ENCODE data around the gene KRTAP2-1.
"Not testable (repeated sequence)": the region's sequence is repeated elsewhere in the genome, so short reads cannot be mapped to it uniquely, and the experiment has no call there.

The KRTAP2-1 gene, protein sequence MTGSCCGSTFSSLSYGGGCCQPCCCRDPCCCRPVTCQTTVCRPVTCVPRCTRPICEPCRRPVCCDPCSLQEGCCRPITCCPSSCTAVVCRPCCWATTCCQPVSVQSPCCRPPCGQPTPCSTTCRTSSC

GRCh38 chr17:41046735-41047465 lies at the start of gene KRTAP2-1:
KRTAP2-1 (minus strand) TSS chr17:41047316; CDS start chr17:41047267, 49 bp downstream.
- DNase-seq (ENCODE audit: low spot score): not testable (repeated sequence)

DNA sequence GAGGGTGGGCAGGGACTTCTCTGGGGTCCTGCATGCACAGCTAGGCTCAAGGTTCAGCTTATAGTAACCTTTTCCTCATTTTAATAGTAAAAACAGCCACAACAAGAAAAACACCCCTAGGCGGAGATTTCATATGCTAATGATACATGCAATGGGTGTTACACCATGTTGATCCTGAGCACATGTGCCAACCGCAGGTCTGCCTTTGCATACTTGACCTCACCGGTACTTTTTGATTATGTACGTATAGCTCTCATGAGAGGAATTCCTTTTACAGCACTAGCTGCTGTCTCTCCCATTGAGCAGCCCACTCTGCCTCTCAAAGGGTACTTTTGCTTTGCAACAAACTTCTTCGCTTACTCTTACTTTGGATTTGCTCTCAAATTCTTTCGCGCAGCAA lies 48.9 kb upstream of the KRTAP2-1 start:
- no peak for DNase-seq (ENCODE audit: low spot score)

GRCh38 chr17:41088760-41089352 lies 41.7 kb upstream of the KRTAP2-1 start:
- not testable (repeated sequence) for DNase-seq (ENCODE audit: low spot score)

- not testable (repeated sequence) for DNase-seq (ENCODE audit: low spot score)
These were observed 37.2 kb upstream of the KRTAP2-1 start, which contains the start of gene KRTAP4-7 for GRCh38 chr17:41084100-41084856. KRTAP4-7 (plus strand) TSS chr17:41084150; CDS start chr17:41084207, 57 bp downstream.

DNA sequence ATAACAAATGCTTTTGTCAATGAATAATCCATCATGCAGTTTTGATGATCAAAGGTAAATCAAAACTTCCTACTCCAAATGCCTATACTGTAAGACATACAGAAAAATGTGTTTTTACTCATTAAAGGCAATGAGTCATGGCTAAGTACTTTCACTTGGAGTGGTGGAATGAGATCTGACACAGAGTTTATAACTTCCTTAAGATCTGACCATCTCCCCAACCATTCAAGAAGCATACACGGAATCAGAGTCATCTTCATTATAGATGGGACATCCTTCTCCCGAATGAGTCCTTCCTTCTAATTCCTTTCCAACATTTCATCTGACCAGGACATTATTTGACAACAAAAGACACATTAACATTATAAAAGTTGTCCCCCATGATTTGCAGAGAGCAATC lies 36.3 kb upstream of the KRTAP2-1 start:
- not testable (repeated sequence) for DNase-seq (ENCODE audit: low spot score)

DNA sequence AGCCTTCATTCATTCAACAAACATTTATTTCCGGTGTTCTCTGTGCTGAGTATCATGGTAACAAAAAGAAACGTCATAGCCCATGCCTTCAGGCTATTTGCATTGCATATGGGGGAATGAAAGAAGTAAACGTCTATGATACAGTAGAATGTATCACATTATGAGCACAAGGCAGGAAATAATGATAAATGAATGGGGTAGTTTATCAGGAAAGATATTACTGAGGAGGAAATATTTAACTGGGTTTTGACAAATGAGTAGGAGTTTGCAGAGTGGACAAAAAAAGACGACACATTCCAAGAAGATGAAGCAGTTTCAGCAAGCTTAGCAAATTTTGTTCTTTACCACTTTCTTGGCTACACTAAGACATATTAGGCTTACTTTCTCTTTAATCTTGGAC lies 35.5 kb upstream of the KRTAP2-1 start:
- DNase-seq (ENCODE audit: low spot score): no peak

DNA sequence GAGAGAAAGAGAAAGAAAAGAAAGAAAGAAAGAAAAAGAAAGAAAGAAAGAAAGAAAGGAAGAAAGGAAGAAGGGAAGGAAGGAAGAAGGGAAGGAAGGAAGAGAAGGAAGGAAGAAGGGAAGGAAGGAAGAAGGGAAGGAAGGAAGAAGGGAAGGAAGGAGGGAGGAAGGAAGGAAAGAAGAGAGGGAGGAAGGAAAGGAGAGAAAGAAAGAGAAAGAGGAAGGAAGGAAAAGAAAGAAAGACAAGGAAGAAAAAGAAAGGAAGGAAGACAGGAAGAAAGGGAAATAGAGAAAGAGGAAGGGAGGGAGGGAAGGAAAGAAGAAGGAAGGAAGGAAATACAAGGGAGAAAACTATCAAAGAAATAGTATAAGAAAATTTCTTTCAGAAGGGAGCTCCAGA lies 29.7 kb upstream of the KRTAP2-1 start:
- DNase-seq (ENCODE audit: low spot score): no peak

GRCh38 chr17:41073676-41074075 lies 26.6 kb upstream of the KRTAP2-1 start:
- no peak for DNase-seq (ENCODE audit: low spot score)

GRCh38 chr17:41071606-41072360 lies 24.7 kb upstream of the KRTAP2-1 start:
- DNase-seq (ENCODE audit: low spot score): no peak

- DNase-seq (ENCODE audit: low spot score): no peak
These were observed 21.9 kb upstream of the KRTAP2-1 start for GRCh38 chr17:41069031-41069430.

DNA sequence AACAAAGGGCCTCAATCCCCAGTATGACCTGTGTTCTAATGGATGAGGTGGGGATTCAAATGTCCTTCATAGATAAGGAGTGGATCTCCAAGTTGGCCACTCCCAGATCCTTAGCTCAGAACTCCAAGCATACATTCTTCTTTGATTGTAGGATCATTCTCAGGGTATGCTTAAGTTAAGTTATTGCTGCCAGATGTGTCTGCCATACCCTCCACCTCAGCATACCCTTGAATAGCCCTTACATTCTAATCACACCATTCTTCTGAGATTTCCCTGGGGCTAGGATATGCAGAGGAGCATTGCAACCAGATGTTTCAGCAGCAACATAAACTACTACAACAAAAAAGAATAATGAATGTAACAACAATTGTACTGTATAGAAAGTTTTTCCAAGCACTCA lies 20.2 kb upstream of the KRTAP2-1 start:
- no peak for DNase-seq (ENCODE audit: low spot score)

GRCh38 chr17:41065829-41066624 lies 18.9 kb upstream of the KRTAP2-1 start, which contains the start of gene KRTAP2-4:
KRTAP2-4 (minus strand) TSS chr17:41065879; CDS start chr17:41065845, 34 bp downstream.
- DNase-seq (ENCODE audit: low spot score): no peak

DNA sequence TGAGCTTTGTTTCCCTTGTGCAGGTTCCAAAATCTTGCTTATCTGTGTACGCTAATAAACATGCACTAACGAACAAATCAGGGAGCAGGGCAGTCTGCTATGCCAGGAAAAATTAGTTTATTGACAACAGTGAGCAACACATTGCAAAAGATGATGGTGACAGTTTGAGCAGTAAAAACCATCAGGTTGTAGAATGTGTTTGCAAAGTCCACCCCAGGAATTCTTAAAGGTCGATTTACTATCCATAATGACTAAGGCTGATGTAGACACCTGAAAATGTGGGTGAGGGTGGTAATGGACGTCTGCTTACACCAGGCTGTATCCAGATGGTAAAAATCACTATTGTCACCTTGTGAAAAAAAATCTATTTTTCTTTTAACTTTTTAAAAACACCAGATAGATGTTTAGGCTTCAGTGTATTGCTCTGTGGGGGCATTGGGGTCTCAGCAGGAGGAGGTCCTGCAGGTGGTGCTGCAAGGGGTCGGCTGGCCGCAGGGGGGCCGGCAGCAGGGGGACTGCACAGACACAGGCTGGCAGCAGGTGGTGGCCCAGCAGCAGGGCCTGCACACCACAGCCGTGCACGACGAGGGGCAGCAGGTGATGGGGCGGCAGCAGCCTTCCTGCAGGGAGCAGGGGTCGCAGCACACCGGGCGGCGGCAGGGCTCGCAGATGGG lies 18.0 kb upstream of the KRTAP2-1 start:
- DNase-seq (ENCODE audit: low spot score): not testable (repeated sequence)

DNA sequence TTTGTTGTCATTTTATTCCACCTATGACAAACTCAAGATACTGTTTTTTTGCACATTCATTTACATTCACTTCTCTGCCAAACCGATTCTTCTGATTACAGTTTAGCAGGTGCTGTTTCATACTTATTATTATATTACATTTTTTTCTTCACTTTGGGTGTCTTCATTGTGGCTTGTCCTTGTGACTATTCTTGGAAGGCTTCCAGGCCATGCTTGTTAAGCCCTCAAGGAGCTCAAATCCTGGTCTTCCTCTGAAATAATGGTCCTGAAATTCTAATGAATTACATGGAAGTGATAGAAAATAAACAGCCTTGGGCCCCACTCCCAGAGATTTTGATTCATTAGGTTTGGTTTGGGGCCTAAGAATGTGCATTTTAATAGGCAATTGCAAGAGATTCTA lies 17.2 kb upstream of the KRTAP2-1 start:
- DNase-seq (ENCODE audit: low spot score): no peak

GRCh38 chr17:41063449-41063848 lies 16.3 kb upstream of the KRTAP2-1 start:
- DNase-seq (ENCODE audit: low spot score): no peak

- no peak for DNase-seq (ENCODE audit: low spot score)
These were observed 14.8 kb upstream of the KRTAP2-1 start for GRCh38 chr17:41061964-41062363.

GRCh38 chr17:41060052-41060604 lies 13.0 kb upstream of the KRTAP2-1 start, which contains the start of gene KRTAP2-3:
KRTAP2-3 (minus strand) TSS chr17:41060114; CDS start chr17:41060050, 64 bp downstream.
- no peak for DNase-seq (ENCODE audit: low spot score)

GRCh38 chr17:41059276-41060051 lies 12.3 kb upstream of the KRTAP2-1 start:
- DNase-seq (ENCODE audit: low spot score): not testable (repeated sequence)

DNA sequence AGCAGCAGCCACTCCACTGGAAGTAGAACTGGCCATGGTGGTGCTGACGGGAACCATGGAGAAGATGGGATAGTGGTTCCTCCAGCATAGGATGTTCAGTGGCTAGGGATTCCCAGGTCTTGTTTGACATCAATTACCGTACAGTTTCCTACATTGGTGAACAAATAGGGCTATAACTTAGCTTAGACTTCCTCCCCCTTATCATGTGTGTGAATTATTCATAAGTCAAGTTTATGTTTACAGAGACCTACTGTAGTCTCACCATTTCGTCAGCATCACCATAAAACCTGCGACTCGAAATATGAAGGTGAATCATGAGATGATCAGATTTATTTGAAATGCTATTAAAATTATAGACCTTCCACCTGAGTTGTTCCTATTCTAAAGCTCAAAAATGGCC lies 11.6 kb upstream of the KRTAP2-1 start:
- no peak for DNase-seq (ENCODE audit: low spot score)

All from hematopoietic multipotent progenitor cell treated with erythropoietin and hydrocortisone succinate and interleukin-3 and kit ligand, for 17 days (in vitro differentiated cells).